Activated CD4-positive, alpha-beta T cell treated with anti-CD3 and anti-CD28 coated beads, Interleukin-10, Interleukin-2, amounts not matched to agents 100 ng/mL and 50 ng/mL, durations not matched to agents 16 hours and 8 hours (primary cell): ENCODE measurements around the gene GJB3.
"Not testable (repeated sequence)": the region's sequence is repeated elsewhere in the genome, so short reads cannot be mapped to it uniquely, and the experiment has no call there.

ENCODE experiments used
- DNase-seq: peaks from one replicate; pipeline ENCODE4 v3.0.0-alpha.2; 2020

GJB3 gene

DNA sequence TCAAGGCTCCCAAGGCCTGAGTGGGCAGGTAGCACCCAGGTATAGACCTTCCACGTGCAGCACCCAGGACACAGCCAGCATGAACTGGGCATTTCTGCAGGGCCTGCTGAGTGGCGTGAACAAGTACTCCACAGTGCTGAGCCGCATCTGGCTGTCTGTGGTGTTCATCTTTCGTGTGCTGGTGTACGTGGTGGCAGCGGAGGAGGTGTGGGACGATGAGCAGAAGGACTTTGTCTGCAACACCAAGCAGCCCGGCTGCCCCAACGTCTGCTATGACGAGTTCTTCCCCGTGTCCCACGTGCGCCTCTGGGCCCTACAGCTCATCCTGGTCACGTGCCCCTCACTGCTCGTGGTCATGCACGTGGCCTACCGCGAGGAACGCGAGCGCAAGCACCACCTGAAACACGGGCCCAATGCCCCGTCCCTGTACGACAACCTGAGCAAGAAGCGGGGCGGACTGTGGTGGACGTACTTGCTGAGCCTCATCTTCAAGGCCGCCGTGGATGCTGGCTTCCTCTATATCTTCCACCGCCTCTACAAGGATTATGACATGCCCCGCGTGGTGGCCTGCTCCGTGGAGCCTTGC is 19.7 kb upstream of the GJB3 start:
- no peak for DNase-seq

DNA sequence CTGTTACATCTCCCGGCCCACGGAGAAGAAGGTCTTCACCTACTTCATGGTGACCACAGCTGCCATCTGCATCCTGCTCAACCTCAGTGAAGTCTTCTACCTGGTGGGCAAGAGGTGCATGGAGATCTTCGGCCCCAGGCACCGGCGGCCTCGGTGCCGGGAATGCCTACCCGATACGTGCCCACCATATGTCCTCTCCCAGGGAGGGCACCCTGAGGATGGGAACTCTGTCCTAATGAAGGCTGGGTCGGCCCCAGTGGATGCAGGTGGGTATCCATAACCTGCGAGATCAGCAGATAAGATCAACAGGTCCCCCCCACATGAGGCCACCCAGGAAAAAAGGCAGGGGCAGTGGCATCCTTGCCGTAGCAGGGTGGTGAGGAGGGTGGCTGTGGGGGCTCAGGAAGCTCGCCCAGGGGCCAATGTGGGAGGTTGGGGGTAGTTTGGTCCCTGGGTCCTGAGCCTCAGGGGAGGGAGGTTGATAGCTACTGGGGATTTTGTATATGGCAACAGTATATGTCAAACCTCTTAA is 19.2 kb upstream of the GJB3 start:
- no peak for DNase-seq

DNA sequence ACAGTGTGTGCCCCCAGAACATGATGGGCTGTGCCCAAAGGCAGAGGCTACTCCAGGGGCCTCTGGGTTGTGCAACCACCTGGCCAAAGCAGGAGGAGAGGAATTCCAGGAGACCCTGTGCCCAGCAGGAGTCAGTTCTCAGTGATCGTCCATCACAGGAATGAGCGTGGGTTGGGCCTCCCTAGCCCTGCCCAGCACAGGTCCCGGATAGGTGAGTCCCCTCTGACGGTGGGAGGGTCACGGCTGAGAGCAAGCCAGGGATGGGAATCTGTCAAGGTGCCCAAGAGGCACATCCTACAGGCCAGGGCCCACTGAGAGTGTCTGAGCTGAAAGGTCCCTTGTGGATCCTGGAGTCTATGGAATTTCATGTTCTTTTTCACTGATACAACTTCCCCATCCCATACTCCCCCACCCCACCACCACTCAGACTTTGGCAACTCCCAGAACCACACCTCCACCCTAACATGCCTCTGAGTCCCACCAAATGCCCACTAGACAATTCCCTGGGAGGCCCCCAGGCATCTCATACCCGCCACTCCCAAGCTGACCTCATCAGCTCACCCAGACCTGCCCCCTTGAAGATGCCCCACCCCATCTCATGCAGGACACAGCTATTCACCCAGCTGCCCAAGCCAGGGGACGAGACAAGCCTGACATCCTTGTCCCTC is 18.4 kb upstream of the GJB3 start:
- DNase-seq, result no peak

DNA sequence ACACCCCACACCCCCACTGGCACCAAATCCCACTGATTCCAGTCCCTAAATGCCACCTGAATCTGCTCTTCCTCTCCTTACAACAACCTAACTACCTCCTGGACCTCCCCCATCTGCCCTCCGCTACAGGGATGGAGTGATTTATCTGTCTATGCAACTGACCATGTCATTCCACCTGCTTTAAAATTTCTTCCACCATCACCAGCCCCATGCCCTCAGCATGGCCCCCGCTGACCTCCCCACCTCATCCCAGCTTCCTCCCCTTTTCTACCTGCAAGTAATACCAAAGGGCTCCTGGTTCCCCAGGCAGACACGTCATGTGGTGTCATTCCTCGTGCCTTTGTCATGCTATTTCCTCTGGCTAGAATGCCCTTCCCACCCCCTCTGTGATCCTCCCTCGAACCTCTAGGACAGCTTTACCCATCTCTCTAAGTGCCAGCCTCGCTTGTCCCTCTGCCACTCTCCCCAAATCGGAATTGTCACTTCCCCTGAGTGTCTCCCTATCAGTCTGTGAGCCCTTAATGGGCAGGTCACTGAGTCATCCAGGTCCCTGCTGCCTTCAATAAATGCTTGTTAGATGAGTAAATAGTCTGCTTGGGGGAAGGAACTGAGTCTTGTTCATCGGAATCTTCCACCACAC is 17.8 kb upstream of the GJB3 start:
- no peak for DNase-seq

DNA sequence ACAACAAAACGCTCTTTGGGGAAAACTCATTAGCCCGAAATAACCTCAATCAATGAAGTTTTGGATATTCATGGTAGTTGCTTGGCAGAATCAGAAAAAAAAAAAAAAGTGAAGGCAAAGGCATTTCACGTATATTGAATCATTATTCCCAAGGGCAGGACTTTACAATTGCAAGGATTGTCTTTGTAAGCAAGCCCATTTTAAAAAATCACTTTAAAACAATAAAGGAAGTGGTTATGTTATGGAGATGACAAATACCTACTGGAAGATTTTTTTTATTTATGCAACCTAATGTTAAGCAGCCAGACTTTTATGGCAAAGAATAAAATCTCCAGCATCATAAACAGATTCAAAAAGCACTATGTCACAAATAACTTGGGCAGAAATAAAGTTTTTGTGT is 12.2 kb upstream of the GJB3 start:
- no peak for DNase-seq

DNA sequence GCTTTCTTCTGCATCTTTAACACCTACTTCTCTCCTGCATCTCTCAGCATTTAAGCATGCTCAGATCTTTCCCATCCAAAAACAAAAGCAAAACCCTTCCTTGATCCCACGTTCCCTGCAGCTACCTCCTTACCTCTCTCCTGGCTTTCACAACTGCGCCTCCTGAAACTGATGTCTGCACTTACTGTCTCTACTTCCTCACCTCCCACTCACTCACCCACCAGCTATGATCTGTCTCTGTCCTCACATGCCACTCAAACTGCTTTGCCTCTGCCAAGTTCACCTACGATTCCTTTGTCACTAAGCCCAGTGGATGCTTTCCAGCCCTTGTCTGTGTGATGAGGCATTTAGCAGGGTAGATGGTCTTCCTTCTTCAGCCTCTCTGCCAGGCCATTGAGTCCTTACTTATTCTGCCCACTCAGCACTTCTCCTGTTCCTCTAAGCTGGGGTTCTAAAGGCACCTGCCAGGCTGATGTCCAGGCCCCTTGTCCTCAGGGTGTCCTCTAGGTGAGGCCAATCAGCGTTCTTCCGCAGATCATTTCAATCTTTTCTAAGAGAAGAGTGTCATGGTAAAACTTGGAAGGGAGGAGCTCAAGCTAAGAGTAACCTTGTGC is 10.0 kb upstream of the GJB3 start:
- no peak for DNase-seq

DNA sequence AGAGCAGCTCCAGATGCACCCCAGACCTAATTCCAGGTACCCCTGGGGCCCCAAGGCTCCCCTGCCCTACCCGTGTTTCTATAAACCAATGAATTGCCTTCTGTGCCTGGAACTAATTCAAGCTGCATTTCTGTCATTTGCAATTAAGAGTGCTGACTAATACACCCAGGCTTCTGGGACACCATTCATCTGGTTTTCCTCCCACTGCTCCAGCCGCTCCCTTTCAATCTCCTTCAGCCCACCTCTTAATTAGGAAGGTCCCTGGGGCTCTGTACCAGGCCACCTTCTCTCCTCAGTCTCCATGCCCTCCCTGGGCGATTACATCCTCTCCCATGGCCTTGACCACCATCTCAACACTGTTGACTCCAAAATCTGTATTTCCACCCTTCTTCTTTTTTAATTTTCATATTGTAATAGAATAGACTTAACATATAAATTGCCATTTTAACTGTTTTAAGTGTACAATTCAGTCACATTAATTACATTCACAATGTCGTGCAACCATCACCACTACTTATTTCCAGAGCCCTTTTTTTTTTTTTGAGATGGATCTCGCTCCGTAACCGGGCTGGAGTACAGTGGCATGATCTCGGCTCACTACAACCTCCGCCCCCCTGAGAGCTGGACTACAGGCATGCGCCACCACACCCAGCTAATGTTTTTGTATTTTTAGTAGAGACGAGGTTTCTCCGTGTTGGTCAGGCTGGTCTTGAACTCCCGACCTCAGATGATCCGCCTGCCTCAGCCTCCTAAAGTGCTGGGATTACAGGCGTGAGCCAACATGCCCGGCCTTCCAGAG is 9.2 kb upstream of the GJB3 start:
- DNase-seq, result no peak

DNA sequence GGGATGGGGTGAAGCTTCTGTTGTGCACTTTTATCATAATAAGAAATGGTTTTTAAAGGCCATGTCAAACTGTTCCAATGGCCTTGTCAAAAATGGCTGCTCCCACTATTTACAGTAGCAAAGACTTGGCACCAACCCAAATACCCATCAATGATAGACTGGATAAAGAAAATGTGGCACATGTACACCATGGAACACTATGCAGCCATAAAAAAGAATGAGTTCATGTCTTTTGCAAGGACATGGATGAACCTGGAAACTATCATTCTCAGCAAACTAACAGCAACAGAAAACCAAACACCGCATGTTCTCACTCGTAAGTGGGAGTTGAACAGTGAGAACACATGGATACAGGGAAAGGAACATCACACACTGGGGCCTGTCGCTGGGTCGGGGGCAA is 7.9 kb upstream of the GJB3 start:
- not testable (repeated sequence) for DNase-seq

DNA sequence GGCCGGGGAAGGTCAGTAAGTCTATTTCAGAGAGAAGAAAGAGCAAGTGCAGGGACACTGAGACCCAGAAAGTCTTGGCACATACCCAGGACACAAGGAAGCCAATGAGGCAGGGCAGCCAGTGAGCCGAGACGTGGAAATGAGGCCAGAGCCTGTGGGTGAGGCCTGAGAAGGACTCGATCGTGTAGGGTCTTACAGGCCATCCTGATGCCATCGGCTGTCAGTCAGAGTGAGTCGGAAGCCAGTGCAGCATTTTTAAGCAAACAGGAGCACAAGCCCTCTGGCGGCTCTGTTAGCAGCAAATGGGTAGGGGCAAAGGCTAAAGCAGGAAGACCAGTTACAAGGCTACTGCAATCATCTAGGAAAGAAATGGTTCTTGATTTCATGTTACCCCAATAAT is 6.1 kb upstream of the GJB3 start:
- no peak for DNase-seq

DNA sequence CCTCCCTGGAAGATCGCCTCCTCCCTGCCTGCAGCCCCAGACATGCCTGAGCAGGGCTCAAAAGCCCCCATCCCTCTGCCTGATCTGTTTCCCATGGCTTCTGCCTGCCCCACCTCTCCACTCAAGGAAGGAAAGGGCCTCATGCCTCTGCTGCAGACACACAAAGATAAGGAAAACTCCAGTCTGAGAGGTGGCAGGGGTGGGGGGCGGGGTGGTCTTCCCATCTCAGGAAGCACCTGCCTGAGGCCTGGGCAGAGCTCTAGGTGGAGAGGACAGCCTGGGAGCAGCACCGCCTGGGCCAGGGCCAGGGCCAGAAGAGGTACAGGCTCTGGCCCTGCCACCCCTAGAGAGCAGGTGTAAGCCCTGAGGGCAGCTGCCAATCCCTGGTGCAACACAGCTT is 4.1 kb upstream of the GJB3 start:
- DNase-seq, result no peak

DNA sequence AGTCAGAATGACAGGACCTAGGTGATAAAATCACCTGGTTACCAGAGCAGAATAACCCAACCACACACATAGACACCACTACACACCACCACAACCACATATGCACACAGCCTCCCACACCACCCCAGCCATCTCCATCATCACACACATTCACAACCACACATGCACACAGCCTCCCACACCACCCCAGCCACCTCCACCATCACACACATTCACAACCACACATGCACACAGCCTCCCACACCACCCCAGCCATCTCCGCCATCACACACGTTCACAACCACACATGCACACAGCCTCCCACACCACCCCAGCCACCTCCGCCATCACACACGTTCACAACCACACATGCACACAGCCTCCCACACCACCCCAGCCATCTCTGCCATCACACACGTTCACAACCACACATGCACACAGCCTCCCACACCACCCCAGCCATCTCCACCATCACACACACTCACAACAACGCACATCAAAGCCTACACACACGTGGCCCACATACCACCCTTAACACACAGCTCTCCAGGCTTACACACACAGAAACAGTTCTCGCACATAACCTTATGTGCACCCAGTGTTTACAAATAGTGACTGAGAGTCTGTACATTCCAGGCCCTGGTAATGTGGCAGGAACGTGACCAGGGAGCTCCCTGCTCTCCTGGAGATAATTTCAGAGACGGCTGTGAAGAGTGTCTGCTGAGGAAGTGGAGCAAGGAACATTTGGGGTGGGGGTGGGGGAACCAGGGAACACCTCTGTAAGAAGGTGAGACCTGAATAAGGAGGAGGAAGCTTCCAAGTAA is 3.3 kb upstream of the GJB3 start:
- DNase-seq, result no peak

DNA sequence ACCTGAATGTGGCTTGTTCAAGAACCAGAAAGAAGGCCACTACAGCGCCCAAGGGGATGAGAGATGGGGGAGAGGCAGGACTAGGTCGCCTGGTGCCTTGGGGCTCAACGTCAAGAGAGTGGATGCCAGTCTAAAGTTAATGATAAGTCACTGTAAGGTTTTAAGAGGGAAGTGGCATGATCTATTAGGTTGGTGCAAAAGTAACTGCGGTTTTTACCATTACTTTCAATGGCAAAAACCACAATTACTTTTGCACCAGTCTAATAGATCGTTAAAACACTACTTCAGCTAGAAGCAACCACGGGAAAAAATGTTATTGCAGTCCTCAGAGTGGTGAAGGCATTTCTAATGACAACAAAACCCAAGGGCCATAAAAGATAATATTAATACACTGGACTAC is 2.6 kb upstream of the GJB3 start:
- DNase-seq, result no peak

DNA sequence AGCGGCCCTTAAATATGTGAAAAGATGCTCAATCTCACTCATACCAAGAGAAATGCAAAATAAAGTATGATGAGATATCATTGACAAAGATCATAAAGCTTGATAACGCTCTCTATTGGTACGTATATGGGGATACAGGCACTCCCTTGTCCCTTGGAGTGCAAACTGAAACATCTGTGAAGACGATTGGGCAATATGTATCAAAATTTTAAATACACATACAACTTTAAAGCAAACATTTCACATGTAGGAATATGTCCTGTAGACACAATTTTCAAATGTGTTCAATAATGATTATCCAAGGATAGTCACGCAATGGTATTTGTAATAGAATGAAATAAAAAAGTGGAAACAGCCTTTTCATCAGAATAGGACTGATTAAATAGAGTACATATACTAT is 2.0 kb upstream of the GJB3 start:
- no peak for DNase-seq

DNA sequence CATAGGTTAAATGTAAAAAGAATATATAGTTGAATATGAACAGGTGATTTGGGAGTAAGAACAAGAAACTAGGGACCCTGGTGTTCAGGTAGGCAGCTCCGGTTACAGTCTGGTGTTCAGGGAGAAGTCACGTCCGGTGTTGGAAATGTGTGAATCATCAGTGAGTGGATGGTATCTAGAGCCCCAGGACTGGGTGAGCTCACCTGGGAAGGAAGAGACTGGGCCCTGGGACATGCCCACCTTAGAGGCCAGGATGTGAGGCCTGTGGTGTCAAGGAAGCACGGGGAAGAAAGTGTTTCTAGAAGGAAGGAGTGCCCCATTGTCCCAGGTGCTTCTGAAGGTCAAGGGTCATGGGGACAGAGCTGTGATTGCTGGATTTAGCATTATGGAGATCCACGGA is 1.5 kb upstream of the GJB3 start:
- no peak for DNase-seq

DNA sequence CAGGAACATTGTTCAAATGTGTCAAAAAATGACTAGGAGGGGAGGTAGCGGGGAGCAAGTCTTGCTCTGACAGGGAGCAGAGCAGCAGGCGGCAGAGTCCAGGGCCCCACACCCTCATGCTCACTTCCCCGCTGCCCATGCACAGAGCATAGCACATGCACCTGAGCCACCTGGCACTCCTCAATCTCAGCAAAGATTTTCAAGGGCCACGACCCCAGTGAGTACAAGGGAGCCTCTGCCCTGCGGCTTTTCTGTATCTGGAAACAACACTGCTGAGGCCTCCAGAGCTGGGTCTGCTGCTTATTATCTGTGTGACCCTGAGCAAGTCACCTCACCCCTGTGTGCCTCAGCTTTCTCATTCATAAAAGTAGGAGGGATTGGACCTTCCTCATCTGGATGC is 1.1 kb upstream of the GJB3 start:
- DNase-seq, result no peak

DNA sequence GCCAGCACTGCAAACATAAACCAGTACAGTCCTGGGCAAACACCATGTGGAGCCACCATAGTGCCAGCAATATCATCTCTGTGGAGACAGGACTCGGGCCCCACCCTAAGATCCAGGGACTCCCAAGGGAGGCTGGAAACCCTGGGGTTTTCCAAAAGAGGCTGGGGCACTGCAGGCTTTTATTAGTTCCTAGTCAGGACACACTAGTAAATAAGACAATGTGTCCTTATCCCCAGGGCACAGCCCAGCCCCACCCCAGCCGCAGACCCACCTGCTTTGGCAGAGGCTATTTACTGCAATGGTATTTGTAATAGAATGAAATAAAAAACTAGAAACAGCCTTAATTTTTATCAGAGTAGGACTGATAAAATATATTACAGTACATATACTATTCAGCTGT is 486 bp upstream of the GJB3 start:
- no peak for DNase-seq

DNA sequence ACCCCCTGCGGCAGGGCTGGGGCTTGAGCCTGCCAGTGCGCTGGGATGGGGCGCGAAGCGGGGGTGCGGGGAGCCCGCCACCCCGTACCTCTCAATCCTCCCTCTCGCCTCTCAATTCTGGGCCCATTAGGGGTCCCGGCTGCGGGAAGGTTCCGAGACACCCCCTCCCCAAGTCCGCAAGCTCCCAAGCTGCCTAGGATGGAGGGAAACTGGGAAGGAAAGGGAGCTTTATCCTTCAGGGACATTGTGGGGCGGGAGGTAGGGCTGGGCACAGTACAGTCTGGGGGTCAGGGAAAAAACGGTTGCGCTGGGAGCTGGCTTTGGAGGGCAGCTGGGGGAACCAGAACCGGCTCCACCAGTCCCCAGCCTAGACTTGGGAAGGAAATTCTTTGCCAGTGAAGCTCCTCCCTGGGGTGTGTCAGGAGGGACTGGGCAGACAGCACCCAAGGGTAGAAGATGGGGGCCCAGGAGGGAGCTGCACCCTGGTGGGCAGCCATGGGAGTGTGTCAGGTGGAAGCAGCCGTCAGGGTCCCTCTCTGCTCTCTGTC is 904 bp downstream of the GJB3 start:
- no peak for DNase-seq

DNA sequence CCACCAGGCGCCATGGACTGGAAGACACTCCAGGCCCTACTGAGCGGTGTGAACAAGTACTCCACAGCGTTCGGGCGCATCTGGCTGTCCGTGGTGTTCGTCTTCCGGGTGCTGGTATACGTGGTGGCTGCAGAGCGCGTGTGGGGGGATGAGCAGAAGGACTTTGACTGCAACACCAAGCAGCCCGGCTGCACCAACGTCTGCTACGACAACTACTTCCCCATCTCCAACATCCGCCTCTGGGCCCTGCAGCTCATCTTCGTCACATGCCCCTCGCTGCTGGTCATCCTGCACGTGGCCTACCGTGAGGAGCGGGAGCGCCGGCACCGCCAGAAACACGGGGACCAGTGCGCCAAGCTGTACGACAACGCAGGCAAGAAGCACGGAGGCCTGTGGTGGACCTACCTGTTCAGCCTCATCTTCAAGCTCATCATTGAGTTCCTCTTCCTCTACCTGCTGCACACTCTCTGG is 3.8 kb downstream of the GJB3 start:
- DNase-seq, result no peak

DNA sequence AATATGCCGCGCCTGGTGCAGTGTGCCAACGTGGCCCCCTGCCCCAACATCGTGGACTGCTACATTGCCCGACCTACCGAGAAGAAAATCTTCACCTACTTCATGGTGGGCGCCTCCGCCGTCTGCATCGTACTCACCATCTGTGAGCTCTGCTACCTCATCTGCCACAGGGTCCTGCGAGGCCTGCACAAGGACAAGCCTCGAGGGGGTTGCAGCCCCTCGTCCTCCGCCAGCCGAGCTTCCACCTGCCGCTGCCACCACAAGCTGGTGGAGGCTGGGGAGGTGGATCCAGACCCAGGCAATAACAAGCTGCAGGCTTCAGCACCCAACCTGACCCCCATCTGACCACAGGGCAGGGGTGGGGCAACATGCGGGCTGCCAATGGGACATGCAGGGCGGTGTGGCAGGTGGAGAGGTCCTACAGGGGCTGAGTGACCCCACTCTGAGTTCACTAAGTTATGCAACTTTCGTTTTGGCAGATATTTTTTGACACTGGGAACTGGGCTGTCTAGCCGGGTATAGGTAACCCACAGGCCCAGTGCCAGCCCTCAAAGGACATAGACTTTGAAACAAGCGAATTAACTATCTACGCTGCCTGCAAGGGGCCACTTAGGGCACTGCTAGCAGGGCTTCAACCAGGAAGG is 4.3 kb downstream of the GJB3 start:
- no peak for DNase-seq

DNA sequence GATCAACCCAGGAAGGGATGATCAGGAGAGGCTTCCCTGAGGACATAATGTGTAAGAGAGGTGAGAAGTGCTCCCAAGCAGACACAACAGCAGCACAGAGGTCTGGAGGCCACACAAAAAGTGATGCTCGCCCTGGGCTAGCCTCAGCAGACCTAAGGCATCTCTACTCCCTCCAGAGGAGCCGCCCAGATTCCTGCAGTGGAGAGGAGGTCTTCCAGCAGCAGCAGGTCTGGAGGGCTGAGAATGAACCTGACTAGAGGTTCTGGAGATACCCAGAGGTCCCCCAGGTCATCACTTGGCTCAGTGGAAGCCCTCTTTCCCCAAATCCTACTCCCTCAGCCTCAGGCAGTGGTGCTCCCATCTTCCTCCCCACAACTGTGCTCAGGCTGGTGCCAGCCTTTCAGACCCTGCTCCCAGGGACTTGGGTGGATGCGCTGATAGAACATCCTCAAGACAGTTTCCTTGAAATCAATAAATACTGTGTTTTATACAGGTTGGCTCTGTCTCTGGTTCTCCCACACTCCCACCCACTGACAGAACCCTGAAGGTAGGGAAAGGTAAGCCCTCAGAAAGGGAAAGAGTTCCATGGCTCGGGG is 5.0 kb downstream of the GJB3 start:
- DNase-seq, result no peak
